HCT116 (cell line): ENCODE results near the gene COX4I2. TPM values are rescaled to one million over a fixed set of nuclear protein-coding genes. Genes with fewer than 3 reads are reported as not detected.
A peak's percentile ranks its signal among the peaks of the same experiment; 100 is the strongest.

ENCODE experiments used
- ATAC-seq: fragments of 200-7000 bp; cut with Tn5 transposase; 2 replicates; pipeline ENCODE4 v1.9.1; 2020; ENCODE audit warnings: mild to moderate bottlenecking, moderate library complexity
- BruUV-seq: library from RNA; stranded (reverse); fragments of 400-500 nt; replicated peaks from 2 replicates; lab custom pipeline; 2021; lab: Mats Ljungman, UMichigan
- CTCF ChIA-PET: fragments of 300-600 bp; sonication (Branson Sonifier 250); formaldehyde crosslinking; loops from one replicate; lab custom pipeline; 2021; ENCODE audit warnings: antibody characterized with exemption; lab: Charles Lee
- POLR2A ChIA-PET: fragments of 300-600, 350-600 bp; sonication (Branson Sonifier 250); formaldehyde crosslinking; loops from one replicate; lab custom pipeline; 2021; ENCODE audit warnings: antibody characterized with exemption; lab: Charles Lee
- RAD21 ChIA-PET, 2 experiments: fragments of 300-600 bp; sonication (Branson Sonifier 250); formaldehyde crosslinking; loops; one replicate each; lab custom pipeline; 2023; ENCODE audit warnings: low total read pairs in 2 of 2; ENCODE audit not compliant: uncharacterized antibody in 2 of 2, unreplicated experiment in 2 of 2, low non-redundant PET in 1 of 2; lab: Charles Lee
- DNase-seq: peaks from one replicate; pipeline ENCODE4 v3.0.0-alpha.2; 2010; ENCODE audit warnings: low read depth, low spot score
- H2AFZ ChIP-seq: fragments of 200-600 bp; shearing (Covaris generic), sonication (generic); 2 replicates; pipeline ENCODE4 v1.6.1; 2017; ENCODE audit warnings: low read depth, mixed run types, mixed read lengths, antibody characterized with exemption, low read length; ENCODE audit not compliant: poor library complexity, severe bottlenecking
- H3K27ac ChIP-seq: 2 replicates; pipeline ENCODE4 v1.5.1; 2012; ENCODE audit warnings: low read depth, low read length
- H3K27me3 ChIP-seq: fragments of 200-600 bp; sonication (generic); 2 replicates; pipeline ENCODE4 v1.6.1; 2016; ENCODE audit warnings: mixed run types, low read length, mixed read lengths; ENCODE audit not compliant: insufficient read depth
- H3K36me3 ChIP-seq, 2 experiments: fragments of 200-500 bp in 1 of 2; fragments of 200-600 bp in 1 of 2; sonication (Bioruptor generic) in 1 of 2; sonication (generic) in 1 of 2; 2 replicates each; pipeline versions ENCODE4 v1.5.1 to v1.6.1; 2014 to 2016; ENCODE audit warnings: low read length in 2 of 2, inconsistent platforms in 1 of 2, mixed read lengths in 1 of 2, mixed run types in 1 of 2; ENCODE audit not compliant: insufficient read depth in 2 of 2, control insufficient read depth in 1 of 2
- H3K4me1 ChIP-seq, 2 experiments: fragments of 200-600 bp in 1 of 2; sonication (generic) in 1 of 2; 2 replicates each; pipeline versions ENCODE4 v1.5.1 to v1.6.1; 2012 to 2017; ENCODE audit warnings: low read length in 2 of 2, inconsistent platforms in 1 of 2, mild to moderate bottlenecking in 1 of 2, mixed read lengths in 1 of 2, mixed run types in 1 of 2, moderate library complexity in 1 of 2; ENCODE audit not compliant: insufficient read depth in 2 of 2, control insufficient read depth in 1 of 2
- H3K4me2 ChIP-seq: fragments of 200-600 bp; sonication (generic); 2 replicates; pipeline ENCODE4 v1.6.1; 2017; ENCODE audit warnings: mixed run types, low read length, mixed read lengths
- H3K4me3 ChIP-seq, 2 experiments: fragments of 200-600 bp in 1 of 2; sonication (generic) in 1 of 2; replicated peaks in 1 of 2; 2 replicates each; pipeline ENCODE4 v1.5.1; 2011 to 2016; ENCODE audit warnings: low read length in 2 of 2, control low read depth in 1 of 2, low read depth in 1 of 2, mild to moderate bottlenecking in 1 of 2, mixed read lengths in 1 of 2, mixed run types in 1 of 2
- H3K79me2 ChIP-seq: fragments of 200-600 bp; sonication (generic); 2 replicates; pipeline ENCODE4 v1.6.1; 2017; ENCODE audit warnings: mild to moderate bottlenecking, mixed run types, low read length, moderate library complexity, mixed read lengths; ENCODE audit not compliant: insufficient read depth
- H3K9ac ChIP-seq: fragments of 200-600 bp; sonication (generic); 2 replicates; pipeline ENCODE4 v1.6.1; 2016; ENCODE audit warnings: low read length, mixed read lengths
- H3K9me2 ChIP-seq: fragments of 200-600 bp; sonication (generic), shearing (Covaris generic); 2 replicates; pipeline ENCODE4 v1.6.1; 2017; ENCODE audit warnings: mixed run types, mild to moderate bottlenecking, moderate library complexity; ENCODE audit not compliant: insufficient read depth
- H3K9me3 ChIP-seq, 2 experiments: fragments of 200-500 bp in 1 of 2; fragments of 200-600 bp in 1 of 2; sonication (Bioruptor generic) in 1 of 2; sonication (generic) in 1 of 2; 2 replicates each; pipeline ENCODE4 v1.6.1; 2014 to 2017; ENCODE audit warnings: low read length in 2 of 2, mixed read lengths in 2 of 2, inconsistent platforms in 1 of 2, low read depth in 1 of 2, mild to moderate bottlenecking in 1 of 2, mixed run types in 1 of 2, moderate library complexity in 1 of 2; ENCODE audit not compliant: control insufficient read depth in 1 of 2, insufficient read depth in 1 of 2
- H4K20me1 ChIP-seq: fragments of 200-600 bp; sonication (generic), shearing (Covaris generic); 2 replicates; pipeline ENCODE4 v1.6.1; 2017; ENCODE audit warnings: mixed run types, mild to moderate bottlenecking, moderate library complexity; ENCODE audit not compliant: insufficient read depth
- EGR1 ChIP-seq: IDR thresholded peaks from 2 replicates; pipeline ENCODE4 v1.6.1; 2012; ENCODE audit warnings: low read depth
- ELF1 ChIP-seq: IDR thresholded peaks from 2 replicates; pipeline ENCODE4 v1.6.1; 2012; ENCODE audit warnings: low read depth, borderline replicate concordance
- SP1 ChIP-seq: IDR thresholded peaks from 2 replicates; pipeline ENCODE4 v1.6.1; 2012; ENCODE audit warnings: low read depth
- SRF ChIP-seq: IDR thresholded peaks from 2 replicates; pipeline ENCODE4 v1.6.1; 2012; ENCODE audit warnings: low read depth
- intact Hi-C: fragments of 100-400 bp; cut with micrococcal nuclease; formaldehyde crosslinking; loops from 2 replicates; pipeline ENCODE4 v1.10.0; 2022
- total RNA-seq: library from RNA; stranded (reverse); gene quantifications from one replicate; pipeline ENCODE4 v1.2.1, GENCODE V29; 2021; ENCODE audit not compliant: unreplicated experiment
- TF ChIP-seq, protein P1 (sequence below), 3 experiments: fragments of 200-600 bp in 1 of 3; sonication (generic) in 1 of 3; IDR thresholded peaks in 2 of 3; conservative IDR thresholded peaks in 1 of 3; 2 replicates each; pipeline ENCODE4 v1.5.1; 2012 to 2017; ENCODE audit warnings: low read depth in 2 of 3, low read length in 2 of 3, antibody characterized with exemption in 1 of 3, borderline replicate concordance in 1 of 3, control low read depth in 1 of 3, mild to moderate bottlenecking in 1 of 3, mixed read lengths in 1 of 3, mixed run types in 1 of 3, moderate library complexity in 1 of 3; ENCODE audit not compliant: insufficient read depth in 1 of 3

Gene COX4I2
- total RNA-seq, 1 experiment from 2014 or later = not detected

- BruUV-seq = no TSS peak
- Histone ChIP-seq H3K4me1 (peaks cover 43 to 80% of the 10 kb centered on the region in 2 experiments), H3K27ac (peak overlapping the region; percentile 72), H4K20me1 (no peaks in the 10 kb centered on the region), H3K9me2 (no peaks in the 10 kb centered on the region)
- ChIA-PET RAD21 (interaction anchor here (0.6 to 1.3 kb wide), 3 partner anchors 10 to 59 kb away, joined by 3 to 5 read pairs (median 3); no protein-coding TSS in a partner anchor), POLR2A (interaction anchor here (1.0 to 1.1 kb wide), 2 partner anchors 32 to 56 kb away, joined by 3 to 4 read pairs; no protein-coding TSS in a partner anchor)
- intact Hi-C loops = no loop called here
- peak; percentile 23; the same call in 1 of the 2 replicates for TF ChIP-seq SP1
- no peak for TF ChIP-seq SRF
- TF ChIP-seq, all 23 proteins: peak for 1
- Histone ChIP-seq H3K9me3 (no peaks in the 10 kb centered on the region), H3K79me2 (peaks cover 56% of the 10 kb centered on the region), H3K36me3 (peaks cover 2 to 35% of the 10 kb centered on the region in 2 experiments; a peak in 2 of 4 replicates), H2AFZ (no peak overlapping the region), H3K27me3 (no peaks in the 10 kb centered on the region), H3K9ac (0 out of 2 replicates have a peak overlapping the region, but pooled peaks have one; percentile 20), H3K4me2 (peak overlapping the region; percentile 0), H3K4me3 (no peak overlapping the region)
- ATAC-seq (no peak), DNase-seq (no peak)
- CTCF ChIA-PET = interaction anchor here (1.0 to 2.0 kb wide), 4 partner anchors 12 to 60 kb away, joined by 3 to 8 read pairs (median 5); no protein-coding TSS in a partner anchor
Measured at GRCh38 chr20:31663838-31664695, 26.4 kb downstream of the COX4I2 start.

GRCh38 chr20:31664696-31665354 is 27.1 kb downstream of the COX4I2 start:
- H3K4me1 ChIP-seq = peaks cover 43 to 87% of the 10 kb centered on the region in 2 experiments
- ATAC-seq (no peak), DNase-seq (no peak)
- no peak overlapping the region for H3K4me3 ChIP-seq
- no peak overlapping the region for H2AFZ ChIP-seq
- H3K4me2 ChIP-seq = peak overlapping the region; percentile 0
- no peaks in the 10 kb centered on the region for H3K27me3 ChIP-seq
- no peaks in the 10 kb centered on the region for H4K20me1 ChIP-seq
- no peaks in the 10 kb centered on the region for H3K9me3 ChIP-seq
- H3K27ac ChIP-seq = peak overlapping the region; percentile 72
- intact Hi-C loops = no loop called here
- no peak for TF ChIP-seq EGR1
- TF ChIP-seq ELF1 = no peak
- TF ChIP-seq, protein P1, sequence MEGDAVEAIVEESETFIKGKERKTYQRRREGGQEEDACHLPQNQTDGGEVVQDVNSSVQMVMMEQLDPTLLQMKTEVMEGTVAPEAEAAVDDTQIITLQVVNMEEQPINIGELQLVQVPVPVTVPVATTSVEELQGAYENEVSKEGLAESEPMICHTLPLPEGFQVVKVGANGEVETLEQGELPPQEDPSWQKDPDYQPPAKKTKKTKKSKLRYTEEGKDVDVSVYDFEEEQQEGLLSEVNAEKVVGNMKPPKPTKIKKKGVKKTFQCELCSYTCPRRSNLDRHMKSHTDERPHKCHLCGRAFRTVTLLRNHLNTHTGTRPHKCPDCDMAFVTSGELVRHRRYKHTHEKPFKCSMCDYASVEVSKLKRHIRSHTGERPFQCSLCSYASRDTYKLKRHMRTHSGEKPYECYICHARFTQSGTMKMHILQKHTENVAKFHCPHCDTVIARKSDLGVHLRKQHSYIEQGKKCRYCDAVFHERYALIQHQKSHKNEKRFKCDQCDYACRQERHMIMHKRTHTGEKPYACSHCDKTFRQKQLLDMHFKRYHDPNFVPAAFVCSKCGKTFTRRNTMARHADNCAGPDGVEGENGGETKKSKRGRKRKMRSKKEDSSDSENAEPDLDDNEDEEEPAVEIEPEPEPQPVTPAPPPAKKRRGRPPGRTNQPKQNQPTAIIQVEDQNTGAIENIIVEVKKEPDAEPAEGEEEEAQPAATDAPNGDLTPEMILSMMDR (IDR thresholded peaks at IDR 0.05 in 2 of 3, conservative IDR thresholded peaks at IDR 0.05 in 1 of 3; ENCODE audit: borderline replicate concordance in 1 of 3, insufficient read depth in 1 of 3, low read depth in 2 of 3, low read length in 2 of 3) = no peak
- CTCF ChIA-PET = interaction anchor here (1.0 to 2.0 kb wide), 4 partner anchors 11 to 59 kb away, joined by 3 to 8 read pairs (median 5); no protein-coding TSS in a partner anchor
- H3K9me2 ChIP-seq = no peaks in the 10 kb centered on the region
- POLR2A ChIA-PET = interaction anchor here (1.0 kb wide), 1 partner anchor 56 kb away, joined by 3 read pairs; no protein-coding TSS in a partner anchor
- H3K9ac ChIP-seq = no peak overlapping the region
- BruUV-seq = no TSS peak
- H3K79me2 ChIP-seq = peaks cover 63% of the 10 kb centered on the region
- H3K36me3 ChIP-seq = peaks cover 2 to 41% of the 10 kb centered on the region in 2 experiments; a peak in 2 of 4 replicates
- RAD21 ChIA-PET = interaction anchor here in 1 of 2 experiments (1.1 to 1.3 kb wide), 2 partner anchors 55 to 59 kb away, joined by 3 to 5 read pairs; no protein-coding TSS in a partner anchor
